Loucy (cell line): ENCODE measurements around the gene MBNL3.

Experiments
- CTCF ChIP-seq: fragments of 200-600 bp; sonication (generic); conservative IDR thresholded peaks from 2 replicates; pipeline ENCODE4 v1.5.1; 2014; ENCODE audit warnings: mild to moderate bottlenecking, antibody characterized with exemption, low read length
- EZH2phosphoT487 ChIP-seq: fragments of 200-600 bp; IDR thresholded peaks from 2 replicates; pipeline ENCODE4 v1.6.1; 2018; ENCODE audit warnings: antibody characterized with exemption, mild to moderate bottlenecking, moderate library complexity, borderline replicate concordance

GRCh38 chrX:132331000-132331399 is 157.8 kb downstream of the MBNL3 start:
- no peak for TF ChIP-seq CTCF
- no peak for TF ChIP-seq EZH2phosphoT487
